Sigmoid colon (tissue), 7 donors: ENCODE results near the gene TUBGCP2. TPM values are rescaled to one million over a fixed set of nuclear protein-coding genes. Genes with fewer than 3 reads are reported as not detected.

Source experiments
- DNase-seq: peaks from one replicate; pipeline ENCODE4 v3.0.0-alpha.2; 2019
- H3K27ac ChIP-seq, 4 donors: fragments of 200-600 bp; sonication (generic); one replicate each; pipeline ENCODE4 v1.5.1; 2016 to 2019; ENCODE audit warnings: mild to moderate bottlenecking in 1 of 4
- H3K27me3 ChIP-seq, 3 donors: fragments of 200-600 bp; sonication (generic); one replicate each; pipeline ENCODE4 v1.5.1; 2019; ENCODE audit warnings: mild to moderate bottlenecking in 1 of 3
- H3K36me3 ChIP-seq, 4 donors: fragments of 200-600 bp; sonication (generic); one replicate each; pipeline ENCODE4 v1.5.1; 2016 to 2019
- H3K4me1 ChIP-seq, 4 donors: fragments of 200-600 bp; sonication (generic); one replicate each; pipeline ENCODE4 v1.5.1; 2017 to 2019
- H3K4me3 ChIP-seq, 4 donors: fragments of 200-600 bp; sonication (generic); one replicate each; pipeline ENCODE4 v1.5.1; 2017 to 2019; ENCODE audit warnings: mild to moderate bottlenecking in 2 of 4, moderate library complexity in 1 of 4
- H3K9me3 ChIP-seq, 4 donors: fragments of 200-600 bp in 3 of 4; sonication (generic) in 3 of 4; one replicate each; pipeline versions ENCODE4 v1.5.1 to v1.6.1; 2013 to 2019
- EP300 ChIP-seq, 4 donors: sonication (generic); formaldehyde crosslinking; IDR thresholded peaks; one replicate each; pipeline ENCODE4 v1.6.1; 2017; ENCODE audit warnings: antibody characterized with exemption in 4 of 4
- POLR2A ChIP-seq, 2 donors: fragments of 450-650 bp; IDR thresholded peaks; one replicate each; pipeline ENCODE4 v1.6.1; 2016; ENCODE audit warnings: antibody characterized with exemption in 2 of 2, mild to moderate bottlenecking in 2 of 2, moderate library complexity in 2 of 2
- POLR2AphosphoS5 ChIP-seq, 4 donors: sonication (generic); formaldehyde crosslinking; IDR thresholded peaks; one replicate each; pipeline ENCODE4 v1.6.1; 2017; ENCODE audit warnings: antibody characterized with exemption in 4 of 4
- WGBS, 2 donors: extraction: QIAGEN DNeasy Blood & Tissue Kit; methylation state at CpG; one replicate each; pipeline ENCODE4 v1.1.7; 2013; 5-methylcytosine and 5-hydroxymethylcytosine counted together
- intact Hi-C: fragments of 100-400 bp; cut with DNase I; formaldehyde crosslinking; loops from one replicate; pipeline ENCODE4 v1.15.1; 2023
- polyA plus RNA-seq, 3 donors: library from polyadenylated mRNA; stranded (reverse); fragments of 200-250 nt; gene quantifications; one replicate each; pipeline ENCODE4 v1.2.3, GENCODE V29; 2013
- total RNA-seq, 4 donors: library from RNA; depleted of rRNA; stranded (reverse); fragments of >200 nt; gene quantifications; one replicate each; pipeline ENCODE4 v1.1.0, GENCODE V29; 2016
- TF ChIP-seq, protein P1 (sequence below), 4 experiments: fragments of 450-650 bp in 3 of 4; fragments of 200-600 bp in 1 of 4; IDR thresholded peaks; one replicate each; pipeline ENCODE4 v1.5.1; 2016 to 2019; ENCODE audit warnings: antibody characterized with exemption in 4 of 4, mild to moderate bottlenecking in 3 of 4, moderate library complexity in 2 of 4
- donor health status: healthy with polysubstance abuse.
- donor health status: Bipolar disorder and iron deficiency.
- donor health status: healthy.

Gene TUBGCP2
- total and polyA plus RNA-seq, 7 donors: 13.8 to 51.1 (median 27.2) TPM

DNA sequence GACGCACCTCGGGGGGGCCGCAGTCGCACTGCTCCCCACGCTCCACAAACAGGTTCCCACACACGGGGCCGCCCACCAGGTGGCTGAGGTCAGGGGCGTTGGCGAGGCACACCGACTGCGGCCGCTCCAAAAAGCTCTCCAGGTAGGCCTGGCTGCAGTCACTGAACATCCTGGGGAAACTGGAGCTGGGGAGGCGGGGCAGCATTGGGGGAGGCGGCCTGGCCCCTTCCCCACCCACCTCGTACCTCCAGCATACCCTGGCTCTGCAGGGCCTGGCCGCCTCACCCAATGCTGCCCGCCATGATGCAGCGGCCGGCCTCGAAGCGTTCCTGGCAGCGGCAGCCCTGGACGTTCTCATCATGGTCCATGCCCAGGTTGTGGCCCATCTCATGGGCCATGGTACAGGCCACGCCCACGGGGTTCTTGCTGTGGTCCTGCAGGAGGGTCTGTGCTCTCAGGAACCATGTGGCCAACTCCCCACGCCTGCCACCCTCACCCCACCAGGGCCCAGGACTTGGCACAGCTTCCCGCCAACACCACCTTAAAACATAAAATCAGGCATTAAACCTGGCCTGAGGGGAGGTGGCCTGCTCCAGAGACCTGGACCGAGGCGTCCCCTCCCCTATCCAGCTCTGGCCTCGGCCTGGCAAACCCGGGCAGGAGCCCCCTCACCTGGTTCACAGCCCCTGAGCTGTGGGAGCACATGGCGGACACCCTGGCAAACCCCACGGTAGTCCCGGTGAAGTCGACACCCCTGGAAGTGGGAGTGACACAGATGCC, 37.0 kb downstream of the TUBGCP2 start:
- no peak for DNase-seq
- Histone ChIP-seq H3K36me3 (no peaks in the 10 kb centered on the region), H3K27ac (no peak overlapping the region), H3K9me3 (no peaks in the 10 kb centered on the region), H3K4me1 (peaks cover 0 to 8% (median 5%) of the 10 kb centered on the region in 4 donors), H3K27me3 (peaks cover 7 to 19% (median 10%) of the 10 kb centered on the region in 3 donors), H3K4me3 (no peak overlapping the region)
- 81 to 88% methylated on average over 35 of the region's 35 CpGs for WGBS, 2 donors
- TF ChIP-seq EP300 (IDR thresholded peaks at IDR 0.05) (no peak), POLR2A (IDR thresholded peaks at IDR 0.05) (no peak), POLR2AphosphoS5 (IDR thresholded peaks at IDR 0.05) (no peak)
- TF ChIP-seq, protein P1, sequence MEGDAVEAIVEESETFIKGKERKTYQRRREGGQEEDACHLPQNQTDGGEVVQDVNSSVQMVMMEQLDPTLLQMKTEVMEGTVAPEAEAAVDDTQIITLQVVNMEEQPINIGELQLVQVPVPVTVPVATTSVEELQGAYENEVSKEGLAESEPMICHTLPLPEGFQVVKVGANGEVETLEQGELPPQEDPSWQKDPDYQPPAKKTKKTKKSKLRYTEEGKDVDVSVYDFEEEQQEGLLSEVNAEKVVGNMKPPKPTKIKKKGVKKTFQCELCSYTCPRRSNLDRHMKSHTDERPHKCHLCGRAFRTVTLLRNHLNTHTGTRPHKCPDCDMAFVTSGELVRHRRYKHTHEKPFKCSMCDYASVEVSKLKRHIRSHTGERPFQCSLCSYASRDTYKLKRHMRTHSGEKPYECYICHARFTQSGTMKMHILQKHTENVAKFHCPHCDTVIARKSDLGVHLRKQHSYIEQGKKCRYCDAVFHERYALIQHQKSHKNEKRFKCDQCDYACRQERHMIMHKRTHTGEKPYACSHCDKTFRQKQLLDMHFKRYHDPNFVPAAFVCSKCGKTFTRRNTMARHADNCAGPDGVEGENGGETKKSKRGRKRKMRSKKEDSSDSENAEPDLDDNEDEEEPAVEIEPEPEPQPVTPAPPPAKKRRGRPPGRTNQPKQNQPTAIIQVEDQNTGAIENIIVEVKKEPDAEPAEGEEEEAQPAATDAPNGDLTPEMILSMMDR (IDR thresholded peaks at IDR 0.05): no peak
- intact Hi-C loops: no loop called here

DNA sequence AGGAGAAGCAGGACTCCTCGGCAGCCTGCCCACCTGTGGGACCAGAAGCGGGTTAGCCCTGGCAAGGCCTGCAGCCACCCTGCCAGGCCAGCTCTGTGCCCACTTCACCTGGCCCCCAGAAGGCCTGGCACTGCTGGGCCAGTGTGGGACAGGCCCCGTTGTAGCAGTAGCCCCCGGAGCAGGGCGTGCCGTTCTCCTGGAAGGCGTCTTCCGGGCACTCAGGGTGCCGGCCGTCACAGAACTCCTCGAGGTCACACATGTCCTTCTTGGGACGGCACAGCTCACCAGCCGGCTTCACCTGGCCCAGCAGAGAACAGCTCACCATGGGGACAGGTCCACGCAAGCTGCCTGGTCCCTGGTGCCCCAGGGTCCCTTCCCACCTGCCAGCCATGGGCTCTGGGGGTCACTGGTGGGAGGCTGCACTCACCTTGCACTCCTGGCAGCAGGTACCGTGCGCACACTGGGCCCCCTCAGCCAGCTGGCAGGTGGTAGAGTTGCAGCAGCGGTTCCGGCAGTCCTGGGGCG, 37.8 kb downstream of the TUBGCP2 start:
- H3K36me3 ChIP-seq: no peaks in the 10 kb centered on the region
- intact Hi-C loops: no loop called here
- WGBS, 2 donors: 93% methylated on average over 19 of the region's 19 CpGs

DNA sequence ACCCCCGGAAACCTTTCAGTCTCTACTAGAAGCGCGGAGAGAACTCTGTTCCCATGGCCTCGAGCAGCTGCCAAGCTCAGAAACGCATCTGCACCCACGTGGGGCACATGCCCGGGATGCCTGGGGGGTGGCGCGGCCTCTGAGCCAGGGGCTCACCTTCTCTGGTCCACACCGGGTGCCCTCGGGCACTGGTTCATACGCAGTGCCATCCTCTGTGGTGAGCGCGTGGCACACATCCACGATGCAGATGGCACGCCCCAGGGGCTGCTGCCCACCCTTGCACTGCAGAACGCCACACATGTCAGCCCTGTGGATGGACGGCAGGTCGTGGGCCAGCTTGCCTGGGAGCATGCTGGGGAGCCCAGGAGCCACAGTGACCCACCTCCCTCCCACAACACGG, 38.5 kb downstream of the TUBGCP2 start:
- no peak overlapping the region for H3K27ac ChIP-seq
- no peaks in the 10 kb centered on the region for H3K9me3 ChIP-seq
- H3K4me1 ChIP-seq: no peaks in the 10 kb centered on the region
- no peak for DNase-seq
- H3K36me3 ChIP-seq: no peaks in the 10 kb centered on the region
- intact Hi-C loops: no loop called here
- TF ChIP-seq, protein P1 (IDR thresholded peaks at IDR 0.05): no peak
- no peak for TF ChIP-seq POLR2A (IDR thresholded peaks at IDR 0.05)
- no peak for TF ChIP-seq POLR2AphosphoS5 (IDR thresholded peaks at IDR 0.05)
- no peak for TF ChIP-seq EP300 (IDR thresholded peaks at IDR 0.05)
- peaks cover 0 to 4% (median 0%) of the 10 kb centered on the region in 3 donors for H3K27me3 ChIP-seq
- 90 to 92% methylated on average over 20 of the region's 20 CpGs for WGBS, 2 donors
- no peak overlapping the region for H3K4me3 ChIP-seq

More for the DNA sequence above, 37.8 kb downstream of the TUBGCP2 start:
- TF ChIP-seq, protein P1 (IDR thresholded peaks at IDR 0.05): no peak
- TF ChIP-seq POLR2AphosphoS5 (IDR thresholded peaks at IDR 0.05) (no peak), POLR2A (IDR thresholded peaks at IDR 0.05) (no peak), EP300 (IDR thresholded peaks at IDR 0.05) (no peak)
- Histone ChIP-seq H3K27me3 (peaks cover 0 to 10% (median 4%) of the 10 kb centered on the region in 3 donors), H3K9me3 (no peaks in the 10 kb centered on the region), H3K4me1 (no peaks in the 10 kb centered on the region), H3K4me3 (no peak overlapping the region), H3K27ac (no peak overlapping the region)
- DNase-seq: no peak

DNA sequence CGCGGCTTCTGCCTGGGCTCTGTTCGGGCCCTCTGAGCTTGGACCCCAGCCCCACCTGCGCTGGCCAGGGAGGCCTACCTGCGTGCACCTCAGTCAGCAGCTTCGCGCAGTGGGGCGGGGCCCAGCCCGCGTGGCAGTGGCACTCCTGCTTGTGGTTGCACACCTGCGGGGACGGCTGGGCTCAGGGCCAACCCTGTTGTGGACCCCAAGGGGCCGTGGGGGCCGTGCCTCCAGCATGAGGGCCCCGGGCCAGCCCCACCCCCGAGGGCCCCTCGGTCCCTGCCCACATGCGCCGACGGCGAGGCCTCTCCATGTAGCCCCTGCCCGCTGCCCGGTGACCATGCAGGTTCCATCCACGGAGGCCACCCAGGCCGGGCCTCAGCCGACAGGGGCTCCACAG, 39.3 kb downstream of the TUBGCP2 start:
- Histone ChIP-seq H3K27ac (no peak overlapping the region), H3K4me3 (no peak overlapping the region), H3K27me3 (no peaks in the 10 kb centered on the region), H3K36me3 (no peaks in the 10 kb centered on the region), H3K9me3 (no peaks in the 10 kb centered on the region), H3K4me1 (no peaks in the 10 kb centered on the region)
- no peak for DNase-seq
- intact Hi-C loops: no loop called here
- 83 to 87% methylated on average over 26 of the region's 26 CpGs for WGBS, 2 donors
- TF ChIP-seq EP300 (IDR thresholded peaks at IDR 0.05) (no peak), POLR2A (IDR thresholded peaks at IDR 0.05) (no peak), POLR2AphosphoS5 (IDR thresholded peaks at IDR 0.05) (no peak)
- TF ChIP-seq, protein P1 (IDR thresholded peaks at IDR 0.05): no peak
